Lower leg skin (tissue), 3 donors: Measurements from ENCODE around the gene ICOS.

Source experiments
- CTCF ChIP-seq, 3 donors: fragments of 450-650 bp; IDR thresholded peaks; one replicate each; pipeline ENCODE4 v1.5.1; 2016; ENCODE audit warnings: antibody characterized with exemption in 3 of 3, mild to moderate bottlenecking in 3 of 3, moderate library complexity in 2 of 3
- POLR2A ChIP-seq, 2 donors: fragments of 450-650 bp; IDR thresholded peaks; one replicate each; pipeline ENCODE4 v1.6.1; 2016 to 2017; ENCODE audit warnings: antibody characterized with exemption in 2 of 2, mild to moderate bottlenecking in 1 of 2, moderate library complexity in 1 of 2

DNA sequence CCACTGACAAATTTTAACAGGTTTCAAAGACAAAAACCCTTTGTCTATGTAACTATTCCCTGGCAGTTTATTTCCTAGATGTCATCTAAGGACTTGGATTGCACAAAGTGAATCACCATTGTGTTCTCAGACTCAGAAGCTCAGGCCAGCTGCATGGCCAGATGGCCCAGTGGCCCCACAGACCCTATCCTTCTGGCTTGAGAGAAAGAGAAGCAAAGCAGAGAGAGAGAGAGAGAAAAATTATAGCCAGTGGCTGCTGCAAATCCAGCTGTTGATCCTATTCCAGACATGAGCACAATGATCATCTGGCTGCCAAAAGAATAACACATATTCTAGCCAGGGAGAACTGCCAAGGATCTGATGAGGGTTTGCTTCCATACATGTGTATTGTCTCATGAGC, 43.2 kb upstream of the ICOS start:
- TF ChIP-seq POLR2A (IDR thresholded peaks at IDR 0.05) (no peak), CTCF (IDR thresholded peaks at IDR 0.05) (no peak)
